K562 (cell line): ENCODE measurements around the gene ARMC9.

Source experiments
- BHLHE40 ChIP-seq: IDR thresholded peaks from 2 replicates; pipeline ENCODE4 v1.6.1; 2011; ENCODE audit warnings: low read length, improper control_type of control experiment
- CTCF ChIP-seq, 3 experiments: IDR thresholded peaks in 2 of 3; conservative IDR thresholded peaks in 1 of 3; 2 replicates each; pipeline ENCODE4 v1.5.1; 2011 to 2012; ENCODE audit warnings: low read length in 3 of 3, mild to moderate bottlenecking in 3 of 3, control low read depth in 2 of 3, improper control_type of control experiment in 1 of 3, inconsistent platforms in 1 of 3, low read depth in 1 of 3, mixed read lengths in 1 of 3, moderate library complexity in 1 of 3; ENCODE audit not compliant: insufficient read depth in 2 of 3
- DNMT1 ChIP-seq: fragments of 450-650 bp; IDR thresholded peaks from 2 replicates; pipeline ENCODE4 v1.6.1; 2016; ENCODE audit warnings: antibody characterized with exemption, mild to moderate bottlenecking
- EZH2 ChIP-seq: IDR thresholded peaks from 2 replicates; pipeline ENCODE4 v1.6.1; 2012; ENCODE audit warnings: low read depth, mild to moderate bottlenecking, inconsistent platforms, low read length, borderline replicate concordance
- PREB ChIP-seq: sonication (generic); formaldehyde crosslinking; IDR thresholded peaks from 2 replicates; pipeline ENCODE4 v1.8.1; 2023; ENCODE audit warnings: mild to moderate bottlenecking, missing genetic modification reagents

- TF ChIP-seq EZH2 (no peak), CTCF (IDR thresholded peaks at IDR 0.05 in 2 of 3, conservative IDR thresholded peaks at IDR 0.05 in 1 of 3; ENCODE audit: insufficient read depth in 2 of 3, low read depth in 1 of 3, low read length in 3 of 3) (no peak), DNMT1 (no peak), BHLHE40 (no peak), PREB (CRISPR knock-in tag) (no peak)
Observed at GRCh38 chr2:231387904-231388724, 189.7 kb downstream of the ARMC9 start.
